Activated CD4-positive, alpha-beta T cell treated with anti-CD3 and anti-CD28 coated beads, Interleukin-2, amount 50 U/mL, for 1 hour (primary cell): ENCODE measurements around the gene KIAA2012.

Experiments used
- DNase-seq: peaks from one replicate; pipeline ENCODE4 v3.0.0-alpha.2; 2020

KIAA2012 gene

DNA sequence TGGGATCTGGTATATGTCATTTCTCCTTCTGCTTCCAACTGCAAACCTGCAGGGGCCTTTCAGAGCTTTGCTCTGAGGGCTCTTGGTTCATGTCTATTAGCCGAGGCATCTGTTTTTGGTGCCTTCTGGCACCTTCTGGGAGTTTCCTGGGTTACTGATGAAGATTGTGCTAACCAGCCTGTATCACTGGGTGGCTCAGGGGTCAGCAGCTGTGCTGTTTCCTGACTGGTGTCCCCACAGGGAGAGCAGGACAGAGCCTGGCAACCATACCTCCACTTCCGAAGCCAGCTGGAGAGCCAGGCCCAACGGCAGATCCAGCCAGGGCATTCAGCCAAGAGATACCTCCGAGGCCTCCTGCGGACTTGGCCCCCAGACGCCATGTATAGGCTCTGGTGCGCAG, 17.5 kb downstream of the KIAA2012 start:
- no peak for DNase-seq

DNA sequence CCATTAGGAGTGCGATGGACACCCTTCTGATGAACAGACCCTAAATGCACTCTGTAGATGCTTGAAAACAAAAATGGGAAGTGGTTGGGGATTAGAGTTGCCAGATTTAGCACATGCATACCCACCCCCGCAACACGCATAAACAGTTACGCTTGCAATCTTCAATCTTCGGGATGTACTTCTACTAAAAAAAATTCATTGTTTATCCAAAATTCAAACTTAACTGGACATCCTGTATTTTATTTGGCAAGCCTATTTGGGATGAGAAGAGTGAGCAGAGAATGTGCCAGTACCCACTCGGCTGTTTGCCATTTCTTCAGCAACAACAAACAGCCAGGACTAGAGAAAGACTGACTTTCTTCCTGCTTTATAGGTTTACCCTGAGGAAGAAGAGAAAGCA, 18.4 kb downstream of the KIAA2012 start:
- DNase-seq, result no peak

DNA sequence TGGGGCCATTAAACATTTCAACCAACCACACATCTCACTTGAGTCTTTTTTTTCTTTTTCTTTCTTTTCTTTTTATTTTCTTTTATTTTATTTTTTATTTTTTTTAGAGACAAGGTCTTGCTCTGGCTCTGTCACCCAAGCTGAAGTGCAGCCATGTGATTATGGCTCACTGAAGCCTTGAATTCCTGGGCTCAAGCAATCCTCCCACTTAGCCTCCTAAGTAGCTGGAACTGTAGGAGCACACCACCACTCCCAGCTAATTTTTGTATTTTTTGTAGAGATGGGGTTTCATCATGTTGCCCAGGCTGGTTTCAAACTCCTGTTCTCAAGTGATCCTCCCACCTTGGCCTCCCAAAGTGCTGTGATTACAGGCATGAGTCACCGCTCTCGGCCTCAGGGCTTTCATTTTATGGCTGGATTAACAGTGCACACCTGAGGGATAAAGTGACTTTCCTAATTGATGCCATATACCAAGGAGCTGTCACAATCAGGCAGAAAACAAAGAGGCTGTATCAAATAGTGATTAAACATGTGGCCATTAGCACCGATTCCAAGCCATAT, 21.5 kb downstream of the KIAA2012 start:
- DNase-seq, result no peak

DNA sequence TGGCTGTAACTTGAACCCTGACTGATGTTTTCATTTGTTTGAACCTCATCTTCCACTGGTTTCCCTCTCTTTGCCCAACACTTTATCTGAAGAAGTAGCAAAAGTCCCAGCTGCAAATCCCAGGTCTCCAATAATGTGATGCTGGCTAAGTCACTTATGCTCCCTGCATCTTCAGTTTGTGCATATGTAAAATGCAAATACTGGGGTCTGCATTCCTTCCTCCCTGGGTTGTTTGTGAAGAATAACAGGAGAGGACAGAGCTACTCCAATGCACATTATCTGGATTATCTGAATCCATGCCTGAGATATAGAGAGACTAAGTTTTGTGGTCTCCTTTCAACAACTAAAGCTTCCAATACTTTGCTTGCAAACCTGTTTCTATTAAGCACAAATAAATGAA, 22.2 kb downstream of the KIAA2012 start:
- no peak for DNase-seq

DNA sequence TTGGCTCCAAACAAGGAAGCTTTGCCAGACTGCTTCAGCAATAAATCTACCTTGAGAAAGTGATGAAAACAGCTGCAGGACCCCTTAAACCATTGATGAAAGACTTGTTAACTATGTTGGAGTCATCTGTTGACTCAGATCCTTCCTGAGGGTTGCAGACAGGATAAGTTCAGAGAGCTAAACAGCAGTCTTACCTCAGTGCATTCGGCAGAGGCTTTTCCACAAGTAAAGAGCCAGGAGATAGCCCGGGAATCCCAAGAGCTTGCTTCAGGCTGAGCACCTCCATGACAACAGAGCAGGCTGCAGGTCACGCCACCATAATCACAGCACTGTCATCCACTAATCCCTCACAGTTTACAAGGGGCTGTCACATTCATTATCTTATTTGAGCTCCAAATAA, 23.7 kb downstream of the KIAA2012 start:
- no peak for DNase-seq

DNA sequence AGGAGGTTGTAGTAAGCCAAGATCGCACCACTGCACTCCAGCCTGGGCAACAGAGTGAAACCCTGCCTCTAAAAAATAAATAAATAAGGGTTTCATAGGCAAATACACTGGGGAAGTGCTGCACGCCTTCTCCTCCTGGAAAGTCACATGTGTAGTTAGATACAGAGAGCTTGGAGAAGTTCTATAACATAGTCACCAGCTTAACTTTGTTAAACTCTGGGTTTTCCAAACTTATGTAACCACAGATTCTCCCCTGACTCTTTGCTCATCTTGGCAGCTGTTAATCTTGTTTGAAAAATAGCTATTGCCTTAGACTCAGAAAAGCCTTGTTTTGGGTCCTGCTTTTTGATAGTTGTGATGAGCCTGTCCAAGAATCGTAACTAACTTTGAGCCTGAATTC, 25.2 kb downstream of the KIAA2012 start:
- no peak for DNase-seq

DNA sequence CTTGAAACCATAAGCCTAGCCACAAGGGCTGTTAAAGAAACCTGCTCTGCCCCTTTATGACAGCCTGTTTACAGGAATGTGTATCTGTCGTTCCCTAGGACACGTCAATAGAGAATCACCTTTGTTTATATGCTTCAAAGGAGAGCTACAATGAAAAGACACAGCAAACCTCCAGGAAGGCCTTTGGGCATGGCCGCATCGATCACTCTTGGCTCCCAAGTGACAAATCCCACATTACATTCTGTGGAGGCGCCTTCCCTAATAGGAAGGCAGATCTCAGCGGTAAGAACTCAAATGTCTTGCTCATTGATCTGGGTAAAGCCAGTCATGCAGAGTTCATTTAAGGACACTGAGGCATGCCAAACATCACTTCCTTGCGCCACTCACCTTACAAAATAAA, 26.5 kb downstream of the KIAA2012 start:
- no peak for DNase-seq

DNA sequence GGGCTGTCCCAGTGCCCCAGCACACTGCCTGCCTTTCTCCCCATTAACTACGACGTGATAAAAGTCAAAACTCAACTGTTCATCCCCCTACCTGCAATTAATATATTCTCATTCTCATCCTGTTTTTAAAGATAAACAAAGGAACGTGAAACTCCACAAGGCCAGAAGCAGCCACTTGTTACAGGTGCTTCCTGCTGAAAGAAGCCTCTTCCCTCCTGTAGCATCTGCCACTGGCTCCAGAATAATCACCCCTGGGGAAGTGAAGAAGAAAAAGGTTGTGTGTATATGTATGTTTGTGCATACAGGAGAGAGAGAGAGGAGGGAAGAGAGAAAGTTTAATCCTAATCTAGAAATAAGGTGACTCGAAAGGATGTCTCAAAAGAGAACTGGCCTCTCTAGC, 27.1 kb downstream of the KIAA2012 start:
- no peak for DNase-seq

DNA sequence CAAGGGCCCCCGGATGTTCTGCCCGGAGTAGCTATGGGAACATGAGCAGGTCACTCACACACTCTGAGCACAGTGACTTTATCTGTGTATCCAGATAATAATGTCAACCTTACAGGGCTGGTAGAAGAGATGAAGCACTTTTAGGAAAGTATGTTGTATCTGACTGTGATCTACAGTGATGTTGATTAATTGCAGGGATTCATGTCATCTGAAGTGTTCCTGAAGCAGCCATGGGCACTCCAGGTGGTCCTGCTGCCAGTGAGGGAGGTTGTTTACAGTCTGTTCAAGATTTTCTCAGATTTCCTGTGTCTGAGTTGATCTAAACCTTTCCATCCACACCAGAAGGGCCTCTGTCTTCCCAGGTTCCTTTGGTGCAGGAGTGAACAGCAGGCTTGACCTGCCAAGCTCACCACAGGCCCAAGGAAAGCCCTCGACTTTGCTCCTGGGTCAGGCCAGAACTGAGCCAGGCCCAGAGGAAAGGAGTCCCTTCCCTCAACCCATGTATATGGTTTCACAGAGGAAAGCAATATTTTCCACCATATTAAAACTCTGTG, 28.0 kb downstream of the KIAA2012 start:
- DNase-seq, result no peak

DNA sequence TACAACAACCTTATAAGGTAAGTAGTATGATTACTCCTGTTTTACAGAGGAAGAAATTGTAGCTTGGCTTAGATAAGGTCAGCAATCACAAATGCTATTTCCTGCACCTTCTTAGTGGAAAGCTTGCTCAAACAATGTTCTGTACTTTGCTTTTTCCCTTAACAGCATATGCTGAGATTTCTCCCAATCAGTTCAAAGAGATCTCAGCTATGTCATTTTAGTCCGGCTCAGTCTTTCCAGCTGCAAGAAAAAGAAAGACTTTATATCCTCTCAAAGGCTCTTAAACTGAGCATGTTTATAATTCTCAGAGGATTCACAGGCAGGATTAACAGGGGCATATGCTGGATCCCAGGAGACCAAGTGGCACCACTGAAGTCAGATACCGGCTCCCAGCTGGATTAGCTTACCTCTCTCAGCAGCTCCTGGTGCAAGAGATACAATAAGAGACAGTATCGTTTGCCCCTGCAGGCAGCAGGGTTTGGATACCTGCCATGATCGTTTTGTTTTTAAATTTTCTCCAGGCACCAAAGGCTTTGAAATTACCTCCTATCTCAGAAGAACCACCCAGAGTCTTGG, 29.5 kb downstream of the KIAA2012 start:
- no peak for DNase-seq

DNA sequence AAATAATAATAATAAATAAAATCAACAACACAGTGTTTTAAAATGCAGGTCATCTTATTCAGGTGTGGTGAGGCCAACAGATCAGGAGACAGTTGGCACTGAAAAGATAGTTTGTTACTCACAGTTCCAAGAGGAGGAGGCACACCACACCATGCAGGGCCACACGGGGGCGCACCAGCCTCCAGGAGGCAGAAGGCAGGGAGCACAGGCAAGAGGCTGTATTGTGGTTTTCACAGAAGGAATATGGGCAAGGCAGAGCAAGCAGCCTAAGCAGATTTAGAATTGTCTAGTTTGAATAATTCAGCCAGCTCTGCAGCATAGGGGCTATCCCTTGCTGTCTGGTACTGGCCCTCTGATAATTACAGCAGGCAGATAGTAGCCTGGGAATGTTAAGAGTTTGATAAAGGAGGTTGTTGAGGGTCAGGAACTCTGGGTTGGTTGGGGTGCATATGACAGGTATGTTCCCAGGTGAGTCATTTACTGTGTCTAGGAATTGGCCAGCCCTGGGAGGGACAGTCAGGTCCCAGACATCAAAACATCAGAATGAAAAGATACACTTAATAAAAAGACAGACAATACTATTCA, 31.3 kb downstream of the KIAA2012 start:
- peak; percentile 3 for DNase-seq

DNA sequence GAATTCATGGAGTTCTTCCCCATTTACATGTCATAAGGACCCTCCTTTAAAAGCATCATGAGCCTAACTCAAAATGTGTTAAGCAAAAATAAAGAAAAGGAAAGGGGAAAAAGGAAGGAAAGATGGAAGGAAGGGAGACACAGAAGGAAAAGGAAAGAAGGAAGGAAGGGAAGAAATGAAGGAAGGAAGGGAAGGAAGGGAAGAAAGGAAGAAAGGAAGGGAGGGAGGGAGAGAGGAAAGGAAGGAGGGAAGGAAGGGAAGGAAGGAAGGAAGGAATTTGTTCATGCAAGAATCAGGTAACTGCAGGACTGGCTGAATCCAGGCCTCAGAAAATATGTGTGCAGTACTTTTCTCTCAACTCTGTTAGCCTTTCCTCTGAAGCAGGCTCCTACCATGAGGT, 32.0 kb downstream of the KIAA2012 start:
- DNase-seq, result no peak

DNA sequence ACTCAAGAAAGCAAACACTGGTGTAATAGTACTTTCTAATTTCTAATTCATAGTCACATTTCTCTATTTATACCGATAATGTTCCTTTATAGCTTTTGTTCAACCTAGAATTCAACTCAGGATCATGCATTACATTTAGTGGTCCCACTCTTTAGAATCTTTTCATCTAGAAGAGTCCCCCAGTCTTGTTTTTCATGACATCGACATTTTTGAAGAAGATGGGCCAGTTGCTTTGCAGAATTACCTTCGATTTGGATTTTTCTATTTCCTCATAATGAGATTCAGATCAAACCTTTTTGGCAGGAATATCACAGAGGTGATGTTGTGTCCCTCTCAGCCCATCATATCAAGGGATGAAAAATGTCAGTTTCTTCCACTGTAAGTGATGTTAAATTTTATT, 35.3 kb downstream of the KIAA2012 start:
- no peak for DNase-seq

DNA sequence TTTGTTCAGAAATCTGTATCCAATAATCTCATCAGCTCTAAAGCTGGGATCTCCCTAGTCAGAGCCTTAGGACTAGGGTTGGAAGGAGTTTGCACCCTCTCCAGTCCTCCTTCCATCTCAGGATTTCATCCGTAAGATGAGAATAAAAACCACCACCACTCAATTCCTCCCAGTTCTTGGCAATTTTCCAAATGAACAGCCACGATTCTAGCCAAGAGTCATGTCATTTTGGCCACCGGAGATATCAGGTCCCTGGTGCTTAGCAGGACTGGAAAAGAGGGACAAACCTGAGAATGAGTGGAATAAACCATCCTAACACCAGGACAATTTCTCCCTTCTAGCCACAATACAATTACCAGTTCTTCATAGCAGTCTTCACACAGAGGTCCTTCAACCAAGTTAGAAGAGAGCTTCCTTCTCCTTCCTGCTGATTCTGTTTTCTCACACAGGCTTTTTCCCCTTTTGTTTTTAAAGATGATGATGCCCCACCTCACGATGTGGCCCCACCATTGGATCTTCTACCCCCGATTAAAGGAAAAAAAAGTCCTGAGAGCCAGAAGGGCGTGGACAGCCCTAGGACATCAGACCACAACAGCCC, 36.2 kb downstream of the KIAA2012 start:
- no peak for DNase-seq

DNA sequence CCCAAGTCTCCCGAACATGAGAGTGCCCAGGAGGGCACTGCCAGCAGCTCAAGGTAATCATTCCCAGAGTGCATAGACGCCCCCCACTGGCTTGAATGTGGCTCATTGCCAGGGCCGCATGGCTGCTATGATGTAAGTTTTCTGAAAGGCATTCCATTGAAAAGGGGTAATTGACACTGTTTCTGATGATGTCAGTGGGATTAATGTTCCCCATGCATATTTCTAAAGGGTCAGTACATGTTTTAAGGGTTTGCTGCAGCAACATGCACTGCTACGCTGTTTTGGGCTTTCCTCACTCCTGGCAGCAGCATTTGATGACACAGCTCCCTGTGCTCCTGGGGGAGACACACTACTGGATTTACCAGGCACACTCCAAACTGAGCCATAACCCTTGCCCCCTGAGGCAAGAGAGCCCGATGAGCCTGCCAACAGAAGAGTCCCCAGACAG, 36.7 kb downstream of the KIAA2012 start:
- DNase-seq, result no peak

DNA sequence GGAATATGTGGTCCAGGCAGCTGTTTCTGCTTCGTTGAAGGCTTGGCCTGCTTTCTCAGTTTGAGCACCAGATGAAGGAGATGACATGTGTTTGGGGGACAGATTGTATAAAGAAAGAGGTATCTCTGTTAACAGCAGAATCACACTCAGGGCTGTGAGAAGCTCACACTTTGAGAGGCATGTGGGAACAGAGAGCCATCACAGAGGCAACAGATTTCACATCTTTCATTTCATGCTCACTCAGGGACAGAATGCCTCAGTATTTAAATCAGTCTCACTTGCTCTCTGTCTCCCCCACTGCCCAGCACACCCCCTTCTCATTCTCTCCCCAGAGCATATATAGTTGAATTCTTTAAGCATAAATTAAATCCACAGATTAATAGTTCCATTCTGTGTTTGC, 37.4 kb downstream of the KIAA2012 start:
- no peak for DNase-seq

DNA sequence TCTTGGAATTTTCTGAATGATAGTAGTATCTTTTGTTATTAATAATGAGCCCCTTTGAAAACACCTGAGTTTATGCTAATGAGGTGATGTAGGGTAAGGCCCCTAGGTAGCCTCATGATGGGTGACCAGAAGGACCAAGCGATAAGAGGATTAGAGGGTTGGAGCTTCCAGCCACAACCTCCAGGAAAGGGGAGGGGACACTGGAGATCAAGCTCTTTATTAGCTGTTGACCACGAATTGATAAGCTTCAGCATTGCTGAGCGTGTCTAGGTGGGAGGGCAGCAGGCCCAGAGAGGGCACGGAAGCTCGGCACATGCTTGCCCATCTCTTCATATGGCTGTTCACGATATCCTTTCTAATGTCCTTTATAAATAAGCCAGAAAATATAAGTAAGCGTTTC, 39.0 kb downstream of the KIAA2012 start:
- DNase-seq, result no peak

DNA sequence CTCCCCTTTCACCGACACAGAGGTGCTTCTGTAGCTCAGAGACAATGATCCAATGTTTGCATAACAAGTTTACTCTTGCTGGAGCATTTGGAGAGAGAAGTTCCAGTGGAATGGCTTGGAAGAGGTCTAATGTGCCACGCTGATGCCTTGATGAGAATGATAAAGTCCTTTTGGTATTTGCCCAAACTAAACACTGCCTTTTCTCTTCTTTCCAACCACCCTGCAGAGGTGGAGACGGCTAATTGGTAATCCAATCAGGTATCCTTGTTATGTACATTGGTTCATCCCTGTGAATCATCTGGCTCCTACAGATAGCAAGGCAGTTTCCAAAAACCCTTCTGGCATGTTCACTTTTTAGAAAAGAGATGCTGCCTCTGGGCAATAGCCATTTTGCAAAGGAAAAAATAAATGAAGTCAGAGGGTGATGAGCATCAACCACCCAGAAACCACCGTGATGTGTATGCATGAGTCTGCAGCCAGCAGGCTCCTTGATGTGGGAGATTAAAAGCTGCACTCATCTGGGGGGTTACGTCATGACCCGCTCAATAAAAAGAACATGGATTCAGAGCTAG, 40.6 kb downstream of the KIAA2012 start:
- no peak for DNase-seq

DNA sequence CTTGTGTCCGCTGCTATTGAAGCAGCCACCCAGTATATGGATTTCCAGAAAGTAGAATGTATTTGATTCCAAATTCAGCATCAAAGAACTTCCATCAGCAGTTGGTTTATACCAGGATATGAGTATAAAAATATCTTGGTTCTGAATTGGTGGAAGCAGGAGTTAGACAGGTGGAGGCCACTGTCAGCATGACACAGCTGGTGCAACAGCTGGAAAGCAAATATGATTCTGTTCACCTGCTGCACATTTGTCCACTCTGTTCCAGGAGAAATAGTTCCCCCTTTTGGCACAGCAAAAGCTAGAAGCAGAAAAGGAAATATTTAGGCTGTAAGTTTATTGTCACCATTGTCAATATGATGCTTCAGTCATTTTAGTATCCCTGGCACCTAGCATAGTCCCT, 41.2 kb downstream of the KIAA2012 start:
- no peak for DNase-seq

DNA sequence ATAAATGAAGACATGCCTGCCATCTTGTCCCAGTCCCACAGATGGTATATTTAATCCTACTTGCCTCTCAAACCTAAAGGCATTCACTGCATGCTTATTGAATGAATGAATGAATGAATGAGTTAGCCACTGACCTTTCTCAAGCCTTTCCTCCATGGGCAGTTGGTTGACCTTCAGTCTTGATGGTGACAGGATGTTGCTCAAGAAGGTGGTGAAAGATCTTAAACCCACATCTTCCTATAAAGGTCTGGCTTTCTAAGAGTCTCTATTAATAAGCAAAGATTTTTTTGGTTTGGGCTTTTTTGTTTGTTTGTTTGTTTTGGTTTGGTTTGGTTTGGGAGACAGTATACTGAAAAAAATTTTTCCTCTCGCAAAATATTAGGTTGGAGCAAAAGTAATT, 41.7 kb downstream of the KIAA2012 start:
- no peak for DNase-seq

DNA sequence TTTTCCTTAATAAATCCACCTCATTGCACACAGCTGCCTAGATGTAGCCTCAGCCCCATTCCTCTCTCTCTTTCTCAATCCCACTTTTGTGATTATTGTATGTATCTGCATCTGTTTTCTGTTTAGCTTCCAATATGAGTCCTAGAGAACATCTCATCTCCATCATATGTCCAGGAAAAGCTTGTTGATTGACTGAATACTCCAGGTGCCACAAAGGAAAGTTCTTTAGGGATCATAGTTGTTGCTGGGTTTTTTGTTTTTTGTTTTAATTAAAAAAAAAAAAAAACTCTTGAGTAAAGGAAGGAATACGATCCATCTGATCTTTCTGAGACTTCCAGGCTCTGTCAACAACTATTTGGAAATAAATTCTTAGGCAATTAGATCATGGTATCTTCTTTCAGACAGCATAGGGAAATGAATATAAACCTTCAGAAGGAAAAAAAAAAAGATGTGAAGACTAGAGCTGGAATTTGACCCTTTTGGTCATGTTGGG, 42.5 kb downstream of the KIAA2012 start:
- no peak for DNase-seq

DNA sequence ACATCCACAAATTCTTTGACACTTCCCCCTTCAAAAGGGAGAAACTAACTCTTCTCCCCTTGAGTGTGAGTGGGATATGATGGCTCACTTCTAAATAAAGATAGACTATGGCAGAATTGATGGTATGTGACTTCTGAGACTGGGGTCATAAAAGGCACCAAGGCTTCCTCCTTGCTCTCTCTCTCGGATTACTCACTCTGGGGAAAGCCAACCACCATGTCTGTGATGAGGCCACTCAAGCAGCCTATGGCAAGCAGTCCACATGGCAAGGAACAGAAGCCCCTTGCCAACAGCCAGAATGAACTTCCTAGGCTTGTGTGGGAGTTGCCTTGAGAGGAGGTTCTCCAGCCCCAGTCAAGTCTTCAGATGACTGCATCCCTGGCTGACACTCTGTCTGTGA, 43.6 kb downstream of the KIAA2012 start:
- no peak for DNase-seq

DNA sequence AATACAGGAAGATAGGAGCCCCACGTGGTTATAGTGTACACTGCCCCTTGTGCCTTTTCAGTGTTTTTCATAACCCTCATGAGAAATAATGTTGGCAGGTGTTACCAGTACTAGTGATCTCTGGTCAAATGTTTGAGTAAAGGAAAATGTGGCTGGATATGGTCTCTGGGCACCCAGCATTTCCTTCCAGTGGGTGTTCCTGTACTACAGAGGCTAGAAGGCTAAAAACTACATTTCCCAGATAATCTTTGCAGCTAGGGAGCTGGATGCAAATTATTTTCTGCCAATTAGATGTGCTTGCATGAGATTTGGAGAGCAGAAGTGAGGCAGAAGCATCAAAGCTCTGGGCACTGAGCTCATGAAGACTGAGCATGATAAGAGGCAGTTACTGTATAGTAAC, 45.1 kb downstream of the KIAA2012 start:
- no peak for DNase-seq

DNA sequence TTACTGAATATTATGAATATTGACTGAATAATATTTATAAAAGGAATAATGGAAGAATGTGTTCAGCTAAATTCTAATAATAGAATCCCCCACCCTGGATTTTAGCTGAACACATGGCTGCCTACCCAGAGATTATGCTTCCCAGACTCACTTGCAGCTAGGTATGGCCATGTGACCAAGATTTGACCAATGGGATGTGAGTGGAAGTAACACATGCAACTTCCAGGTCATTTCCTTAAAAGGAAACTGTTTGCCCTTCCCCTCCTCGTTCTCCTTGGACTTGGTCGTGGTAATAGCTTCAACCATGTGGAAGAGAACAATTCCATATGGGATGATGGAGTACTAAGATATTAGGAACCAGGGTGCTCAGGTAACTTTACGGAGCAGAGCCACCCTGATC, 47.8 kb downstream of the KIAA2012 start:
- no peak for DNase-seq
